Measurements from ENCODE around the gene NRXN2. TPM values are rescaled to one million over a fixed set of nuclear protein-coding genes. Genes with fewer than 3 reads are reported as not detected.

NRXN2 gene
- total and polyA plus RNA-seq, 4 donors = 0.17 to 2.8 (median 1.4) TPM

DNA sequence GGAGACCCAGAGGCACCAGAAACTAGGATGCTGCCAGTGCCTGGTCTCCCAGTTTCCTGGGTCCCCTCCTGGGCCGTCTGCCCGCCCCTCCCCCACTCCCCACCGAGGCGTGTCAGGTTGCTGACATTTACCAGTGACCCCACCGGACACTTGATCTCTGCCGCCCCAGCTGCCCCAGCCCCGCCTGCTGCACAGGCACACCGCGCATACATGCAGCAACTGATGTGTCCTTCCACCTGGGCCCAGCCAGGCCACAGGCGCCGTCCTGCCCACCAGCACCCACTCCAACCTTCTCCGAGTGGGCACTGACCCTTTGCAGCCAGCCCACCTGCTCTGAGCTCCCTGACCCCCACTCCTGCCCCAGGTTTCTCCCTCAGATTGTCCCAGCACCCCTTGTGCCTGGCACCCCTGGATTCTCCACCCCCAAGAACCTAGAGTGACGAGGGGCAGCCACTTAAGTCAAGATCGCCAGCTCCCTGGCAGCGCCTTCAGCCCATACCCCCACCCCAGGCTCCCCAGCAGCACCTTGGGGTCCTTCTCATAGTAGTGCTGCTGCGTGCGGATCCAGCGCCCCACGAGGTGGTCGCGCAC, 36.2 kb upstream of the NRXN2 start:
- Histone ChIP-seq H3K27me3 (ENCODE audit: control insufficient read depth in 4 of 4, insufficient read depth in 4 of 4, low read length in 3 of 4) (no peaks in the 10 kb centered on the region), H3K4me1 (ENCODE audit: control insufficient read depth in 4 of 4, insufficient read depth in 4 of 4, low read length in 3 of 4) (peaks cover 0 to 7% (median 0%) of the 10 kb centered on the region in 4 donors), H3K9ac (ENCODE audit: low read depth in 1 of 2, low read length in 2 of 2) (no peak overlapping the region), H3K4me3 (ENCODE audit: low read depth in 1 of 3, low read length in 3 of 3) (no peak overlapping the region), H3K36me3 (ENCODE audit: control insufficient read depth in 4 of 4, insufficient read depth in 3 of 4, low read depth in 1 of 4, low read length in 3 of 4) (peaks cover 6 to 16% (median 10%) of the 10 kb centered on the region in 4 donors), H3K27ac (ENCODE audit: low read depth in 1 of 2, low read length in 2 of 2) (no peak overlapping the region), H3K9me3 (ENCODE audit: control insufficient read depth in 4 of 4, low read length in 3 of 4) (no peaks in the 10 kb centered on the region)
- no peak for DNase-seq (ENCODE audit: low spot score)
- TF ChIP-seq HNF4G (IDR thresholded peaks at IDR 0.05) (no peak), SP1 (IDR thresholded peaks at IDR 0.05) (no peak), RAD21 (IDR thresholded peaks at IDR 0.05) (no peak)
- 69% methylated on average over 21 of the region's 21 CpGs for WGBS

DNA sequence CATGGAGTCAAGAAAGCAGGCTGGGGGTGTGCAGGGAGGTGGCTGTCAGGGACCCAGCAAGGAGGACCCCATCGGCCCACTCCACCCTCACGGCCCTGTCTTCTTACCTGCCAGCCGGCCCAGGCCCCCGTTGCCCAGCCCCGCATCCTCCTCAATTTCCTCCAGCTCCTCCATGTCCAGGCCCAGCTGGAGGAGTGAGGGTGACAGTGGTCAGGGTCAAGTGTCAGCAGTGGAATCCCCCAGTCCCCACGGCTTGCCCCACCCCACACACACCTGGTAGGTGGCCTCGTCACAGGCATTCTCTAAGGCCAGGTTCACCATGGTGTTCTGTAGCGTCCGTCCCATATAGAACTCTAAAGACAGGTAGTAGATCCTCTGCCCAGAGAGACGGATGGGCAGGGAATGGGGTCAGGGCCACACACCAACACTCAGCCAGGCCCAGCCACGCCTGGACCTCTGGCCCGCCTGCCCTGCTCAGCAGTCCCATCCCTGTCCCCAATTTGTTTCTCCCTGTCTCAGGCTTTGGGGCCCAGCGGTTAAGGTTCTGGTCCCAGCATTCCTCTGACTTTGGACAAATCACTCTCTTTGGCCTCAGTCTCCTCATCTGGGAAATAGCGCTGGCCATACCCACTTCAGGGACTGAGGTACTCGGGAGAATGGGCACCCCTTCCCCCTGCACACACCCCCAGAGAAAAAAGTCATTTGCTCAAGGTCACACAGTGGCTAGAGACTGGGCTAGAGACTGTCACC, 35.5 kb upstream of the NRXN2 start:
- peaks cover 0 to 3% (median 0%) of the 10 kb centered on the region in 4 donors for H3K4me1 ChIP-seq (ENCODE audit: control insufficient read depth in 4 of 4, insufficient read depth in 4 of 4, low read length in 3 of 4)
- H3K27ac ChIP-seq (ENCODE audit: low read depth in 1 of 2, low read length in 2 of 2) = no peak overlapping the region
- H3K9ac ChIP-seq (ENCODE audit: low read depth in 1 of 2, low read length in 2 of 2) = no peak overlapping the region
- no peak for DNase-seq (ENCODE audit: low spot score)
- 93% methylated on average over 15 of the region's 15 CpGs for WGBS
- no peak overlapping the region for H3K4me3 ChIP-seq (ENCODE audit: low read depth in 1 of 3, low read length in 3 of 3)
- H3K36me3 ChIP-seq (ENCODE audit: control insufficient read depth in 4 of 4, insufficient read depth in 3 of 4, low read depth in 1 of 4, low read length in 3 of 4) = peaks cover 2 to 9% (median 5%) of the 10 kb centered on the region in 4 donors
- H3K27me3 ChIP-seq (ENCODE audit: control insufficient read depth in 4 of 4, insufficient read depth in 4 of 4, low read length in 3 of 4) = no peaks in the 10 kb centered on the region
- TF ChIP-seq ZBTB33 (IDR thresholded peaks at IDR 0.05) (no peak), TAF1 (conservative IDR thresholded peaks at IDR 0.05) (no peak), RXRA (IDR thresholded peaks at IDR 0.05) (no peak), YY1 (IDR thresholded peaks at IDR 0.05) (no peak), EGR1 (IDR thresholded peaks at IDR 0.05; ENCODE audit: low read depth in 2 of 2) (no peak), FOXA1 (IDR thresholded peaks at IDR 0.05) (no peak), RAD21 (IDR thresholded peaks at IDR 0.05) (no peak), SP1 (IDR thresholded peaks at IDR 0.05) (no peak), REST (IDR thresholded peaks at IDR 0.05) (no peak), HNF4A (conservative IDR thresholded peaks at IDR 0.05) (no peak), NR2F2 (IDR thresholded peaks at IDR 0.05) (no peak), FOXA2 (IDR thresholded peaks at IDR 0.05) (no peak)
- TF ChIP-seq, protein P1, sequence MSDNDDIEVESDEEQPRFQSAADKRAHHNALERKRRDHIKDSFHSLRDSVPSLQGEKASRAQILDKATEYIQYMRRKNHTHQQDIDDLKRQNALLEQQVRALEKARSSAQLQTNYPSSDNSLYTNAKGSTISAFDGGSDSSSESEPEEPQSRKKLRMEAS (IDR thresholded peaks at IDR 0.05) = no peak
- TF ChIP-seq, protein P2, sequence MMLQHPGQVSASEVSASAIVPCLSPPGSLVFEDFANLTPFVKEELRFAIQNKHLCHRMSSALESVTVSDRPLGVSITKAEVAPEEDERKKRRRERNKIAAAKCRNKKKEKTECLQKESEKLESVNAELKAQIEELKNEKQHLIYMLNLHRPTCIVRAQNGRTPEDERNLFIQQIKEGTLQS (IDR thresholded peaks at IDR 0.05) = no peak
- no peaks in the 10 kb centered on the region for H3K9me3 ChIP-seq (ENCODE audit: control insufficient read depth in 4 of 4, low read length in 3 of 4)

Data from liver (tissue), 9 donors.